Fibroblast of lung (primary cell): ENCODE data around the gene AP2A2.

Experiments
- CTCF ChIP-seq, 2 donors: IDR thresholded peaks in 1 of 2; conservative IDR thresholded peaks in 1 of 2; 1 replicate in 1 of 2; 2 replicates in 1 of 2; pipeline ENCODE4 v1.5.1; 2011 to 2012; ENCODE audit warnings: low read length in 2 of 2, control low read depth in 1 of 2, inconsistent platforms in 1 of 2, low read depth in 1 of 2, mild to moderate bottlenecking in 1 of 2
- EZH2 ChIP-seq: IDR thresholded peaks from 2 replicates; pipeline ENCODE4 v1.5.1; 2012; ENCODE audit warnings: low read length, control low read depth, mild to moderate bottlenecking; ENCODE audit errors: missing control alignments

GRCh38 chr11:877565-877964 lies 48.1 kb upstream of the AP2A2 start:
- no peak for TF ChIP-seq CTCF (conservative IDR thresholded peaks at IDR 0.05 in 1 of 2, IDR thresholded peaks at IDR 0.05 in 1 of 2; ENCODE audit: low read depth in 1 of 2, low read length in 2 of 2)
- TF ChIP-seq EZH2, result no peak
